ENCODE measurements around the gene PLCG1.
A peak's percentile ranks its signal among the peaks of the same experiment; 100 is the strongest.

The PLCG1 gene

DNA sequence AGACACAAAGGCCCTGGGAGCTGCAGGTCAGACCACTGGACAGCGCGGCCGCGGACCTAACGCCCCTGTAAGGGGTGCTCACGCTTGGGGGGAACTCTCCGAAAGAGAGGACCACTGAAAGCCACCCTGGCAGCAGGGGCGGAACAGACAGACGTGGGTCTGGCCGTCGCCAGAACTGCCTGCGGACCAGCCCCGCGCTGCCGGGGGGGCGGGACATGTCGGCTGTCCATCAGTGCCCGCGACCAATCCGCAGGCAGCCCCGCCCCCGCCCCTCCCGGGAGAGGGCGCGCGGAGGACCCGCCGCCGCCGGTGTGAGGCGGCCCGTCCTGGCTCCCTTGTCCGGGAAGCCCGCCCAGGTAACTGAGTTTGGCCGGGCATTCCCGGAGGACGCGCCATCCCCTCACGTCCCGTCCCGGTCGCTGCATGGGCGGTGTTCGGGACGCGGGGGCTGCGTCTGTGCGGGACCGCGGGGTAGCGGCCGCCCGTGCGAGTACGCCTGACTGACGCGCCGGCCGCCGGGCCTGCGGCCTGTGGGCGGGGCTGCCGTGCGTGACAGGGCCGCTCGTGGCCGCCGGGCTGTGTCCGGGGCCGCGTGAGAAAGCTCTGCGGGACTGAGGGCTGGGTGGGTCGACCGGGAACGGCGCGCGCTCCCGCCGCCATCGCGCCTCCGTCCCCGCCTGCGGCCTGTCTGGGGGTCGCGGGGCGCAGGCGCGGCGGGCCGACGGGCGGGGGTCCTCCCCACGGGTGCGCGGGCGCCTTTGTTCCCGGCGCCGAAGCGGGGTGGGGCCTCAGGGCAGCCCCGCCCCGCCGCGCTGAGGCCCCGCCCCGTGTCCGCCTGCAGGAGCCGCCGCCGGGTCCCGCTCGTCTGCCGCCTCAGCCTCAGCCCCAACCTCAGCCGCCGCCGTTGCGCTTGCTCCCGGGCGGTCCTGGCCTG is at the start of gene PLCG1:
Gene PLCG1, plus strand, starts transcription at position 864 of the 934 bp plus-strand sequence. CDS start 99 bp downstream, outside the sequence.
- Histone ChIP-seq H3K27me3 (ENCODE audit: control insufficient read depth in 1 of 2, insufficient read depth in 2 of 2, low read length in 2 of 2) (no peaks in the 10 kb centered on the region), H3K9ac (ENCODE audit: low read depth in 1 of 2, low read length in 2 of 2) (peak within 1 kb of the TSS; percentile 61 to 86), H3K36me3 (ENCODE audit: control insufficient read depth in 1 of 2, insufficient read depth in 2 of 2, low read length in 2 of 2) (no peaks in the 10 kb centered on the region), H3K4me1 (ENCODE audit: control insufficient read depth in 1 of 2, insufficient read depth in 2 of 2, low read length in 2 of 2) (peaks cover 41 to 48% of the 10 kb centered on the region in 2 donors), H3K4me3 (ENCODE audit: low read depth in 1 of 2, low read length in 2 of 2) (peak within 1 kb of the TSS; percentile 74 to 80), H3K9me3 (ENCODE audit: control insufficient read depth in 1 of 2, low read length in 2 of 2) (no peaks in the 10 kb centered on the region), H3K27ac (ENCODE audit: low read depth, low read length) (peak within 1 kb of the TSS; percentile 94)

DNA sequence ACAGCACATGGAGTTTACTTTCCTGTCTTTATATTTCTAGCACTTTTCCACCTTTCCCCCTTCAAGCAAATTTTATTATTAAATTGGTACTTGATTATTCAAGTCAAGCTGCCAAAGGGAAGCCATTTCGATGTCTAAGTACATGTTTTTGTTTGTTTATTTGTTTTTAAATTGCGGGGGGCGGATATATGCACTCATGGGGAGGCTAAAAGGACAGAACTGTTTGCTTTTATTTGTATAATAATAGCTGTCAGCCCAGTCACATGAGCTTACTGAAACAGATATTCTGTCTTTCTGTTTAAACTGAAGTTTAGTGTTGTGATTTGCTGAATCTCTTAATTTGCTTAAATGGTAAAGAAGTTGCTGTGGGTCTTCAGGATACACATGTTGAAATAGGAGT is 49.6 kb upstream of the PLCG1 start:
- Histone ChIP-seq H3K36me3 (ENCODE audit: control insufficient read depth in 1 of 2, insufficient read depth in 2 of 2, low read length in 2 of 2) (peaks cover 21 to 51% of the 10 kb centered on the region in 2 donors), H3K9me3 (ENCODE audit: control insufficient read depth in 1 of 2, low read length in 2 of 2) (no peaks in the 10 kb centered on the region)

DNA sequence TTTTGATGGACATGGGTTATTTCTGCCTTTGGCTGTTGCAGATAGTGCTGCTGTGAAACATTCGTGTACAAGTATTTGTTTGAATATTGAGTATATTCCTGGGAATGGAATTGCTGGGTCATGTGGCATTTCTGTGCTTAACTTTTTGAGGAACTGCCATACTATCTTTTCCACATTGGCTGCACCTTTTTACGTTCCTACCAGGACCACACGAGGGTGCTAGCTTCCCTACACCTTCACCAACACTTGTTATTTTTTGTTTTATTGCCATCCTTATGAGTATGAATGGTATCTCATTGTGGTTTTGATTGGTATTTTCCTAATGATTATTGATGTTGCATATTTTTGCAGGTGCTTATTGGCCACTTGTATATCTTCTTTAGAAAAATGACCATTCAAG is 47.8 kb upstream of the PLCG1 start:
- H3K36me3 ChIP-seq (ENCODE audit: control insufficient read depth in 1 of 2, insufficient read depth in 2 of 2, low read length in 2 of 2) = peaks cover 26 to 55% of the 10 kb centered on the region in 2 donors
- no peak overlapping the region for H3K27ac ChIP-seq (ENCODE audit: low read depth, low read length)
- peaks cover 0 to 4% of the 10 kb centered on the region in 2 donors for H3K4me1 ChIP-seq (ENCODE audit: control insufficient read depth in 1 of 2, insufficient read depth in 2 of 2, low read length in 2 of 2)
- no peaks in the 10 kb centered on the region for H3K27me3 ChIP-seq (ENCODE audit: control insufficient read depth in 1 of 2, insufficient read depth in 2 of 2, low read length in 2 of 2)
- H3K9me3 ChIP-seq (ENCODE audit: control insufficient read depth in 1 of 2, low read length in 2 of 2) = no peaks in the 10 kb centered on the region
- H3K9ac ChIP-seq (ENCODE audit: low read depth in 1 of 2, low read length in 2 of 2) = no peak overlapping the region
- H3K4me3 ChIP-seq (ENCODE audit: low read depth in 1 of 2, low read length in 2 of 2) = no peak overlapping the region

More for the DNA sequence above, 49.6 kb upstream of the PLCG1 start:
- Histone ChIP-seq H3K9ac (ENCODE audit: low read depth in 1 of 2, low read length in 2 of 2) (no peak overlapping the region), H3K4me1 (ENCODE audit: control insufficient read depth in 1 of 2, insufficient read depth in 2 of 2, low read length in 2 of 2) (peaks cover 0 to 4% of the 10 kb centered on the region in 2 donors), H3K27me3 (ENCODE audit: control insufficient read depth in 1 of 2, insufficient read depth in 2 of 2, low read length in 2 of 2) (no peaks in the 10 kb centered on the region), H3K4me3 (ENCODE audit: low read depth in 1 of 2, low read length in 2 of 2) (no peak overlapping the region), H3K27ac (ENCODE audit: low read depth, low read length) (no peak overlapping the region)

DNA sequence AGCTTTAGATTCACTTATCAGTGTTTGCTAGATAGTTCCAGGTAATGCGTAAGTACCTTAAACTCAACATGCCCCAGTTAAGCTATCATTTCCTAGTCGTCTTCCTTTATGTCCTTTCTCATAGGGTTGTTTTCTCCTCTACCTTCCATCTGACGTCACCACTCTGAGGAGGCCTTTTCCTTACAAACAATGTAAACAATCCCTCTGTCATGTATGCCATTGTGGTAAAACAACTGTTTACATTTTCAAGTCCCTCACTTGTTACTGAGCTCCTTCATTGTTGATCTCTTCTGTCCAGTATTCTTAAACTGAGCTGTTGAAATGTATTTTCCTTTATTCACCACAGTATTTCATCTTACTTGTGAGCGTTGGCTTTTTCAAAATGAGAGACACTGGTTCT is 45.4 kb upstream of the PLCG1 start:
- no peaks in the 10 kb centered on the region for H3K9me3 ChIP-seq (ENCODE audit: control insufficient read depth in 1 of 2, low read length in 2 of 2)
- no peak overlapping the region for H3K27ac ChIP-seq (ENCODE audit: low read depth, low read length)
- H3K27me3 ChIP-seq (ENCODE audit: control insufficient read depth in 1 of 2, insufficient read depth in 2 of 2, low read length in 2 of 2) = no peaks in the 10 kb centered on the region
- H3K36me3 ChIP-seq (ENCODE audit: control insufficient read depth in 1 of 2, insufficient read depth in 2 of 2, low read length in 2 of 2) = peaks cover 26 to 48% of the 10 kb centered on the region in 2 donors
- H3K4me1 ChIP-seq (ENCODE audit: control insufficient read depth in 1 of 2, insufficient read depth in 2 of 2, low read length in 2 of 2) = peaks cover 0 to 1% of the 10 kb centered on the region in 2 donors
- no peak overlapping the region for H3K4me3 ChIP-seq (ENCODE audit: low read depth in 1 of 2, low read length in 2 of 2)
- no peak overlapping the region for H3K9ac ChIP-seq (ENCODE audit: low read depth in 1 of 2, low read length in 2 of 2)

DNA sequence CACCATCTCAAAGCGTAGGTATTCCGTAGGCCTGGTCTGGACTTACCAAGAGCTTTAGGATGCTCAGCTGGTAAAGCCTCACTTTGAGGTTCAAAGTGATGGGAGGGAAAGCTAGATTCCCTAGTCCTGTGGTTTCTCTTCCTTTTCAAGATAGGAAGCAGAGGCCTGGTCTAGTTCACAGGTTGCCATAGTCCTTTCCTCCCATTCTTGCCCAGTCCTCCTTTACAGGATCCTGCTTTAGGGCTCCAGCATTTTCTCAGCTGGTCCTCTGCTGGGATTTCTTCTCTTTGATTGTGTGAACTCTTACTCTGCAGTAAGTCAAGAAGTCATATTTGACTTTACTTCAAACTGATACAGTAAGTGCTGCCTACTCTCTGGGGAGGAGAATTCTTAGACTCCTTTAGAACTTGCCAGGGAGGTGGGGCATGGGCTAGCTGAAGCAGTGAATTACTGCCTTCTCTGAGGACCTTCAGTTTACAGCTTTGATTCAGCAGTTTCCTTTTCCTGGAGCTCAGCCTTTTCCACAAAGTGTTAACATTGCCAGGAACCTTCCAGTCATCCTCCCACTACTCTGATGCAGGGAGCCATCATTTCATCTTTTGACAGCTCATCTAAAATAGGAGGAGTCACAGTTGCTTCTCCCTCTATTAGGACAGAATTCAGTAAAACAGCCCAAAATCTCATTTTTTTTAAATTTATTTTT is 42.8 kb upstream of the PLCG1 start:
- Histone ChIP-seq H3K27ac (ENCODE audit: low read depth, low read length) (no peak overlapping the region), H3K4me1 (ENCODE audit: control insufficient read depth in 1 of 2, insufficient read depth in 2 of 2, low read length in 2 of 2) (no peaks in the 10 kb centered on the region), H3K9ac (ENCODE audit: low read depth in 1 of 2, low read length in 2 of 2) (no peak overlapping the region), H3K9me3 (ENCODE audit: control insufficient read depth in 1 of 2, low read length in 2 of 2) (no peaks in the 10 kb centered on the region), H3K27me3 (ENCODE audit: control insufficient read depth in 1 of 2, insufficient read depth in 2 of 2, low read length in 2 of 2) (no peaks in the 10 kb centered on the region), H3K4me3 (ENCODE audit: low read depth in 1 of 2, low read length in 2 of 2) (no peak overlapping the region), H3K36me3 (ENCODE audit: control insufficient read depth in 1 of 2, insufficient read depth in 2 of 2, low read length in 2 of 2) (peaks cover 29 to 58% of the 10 kb centered on the region in 2 donors)

DNA sequence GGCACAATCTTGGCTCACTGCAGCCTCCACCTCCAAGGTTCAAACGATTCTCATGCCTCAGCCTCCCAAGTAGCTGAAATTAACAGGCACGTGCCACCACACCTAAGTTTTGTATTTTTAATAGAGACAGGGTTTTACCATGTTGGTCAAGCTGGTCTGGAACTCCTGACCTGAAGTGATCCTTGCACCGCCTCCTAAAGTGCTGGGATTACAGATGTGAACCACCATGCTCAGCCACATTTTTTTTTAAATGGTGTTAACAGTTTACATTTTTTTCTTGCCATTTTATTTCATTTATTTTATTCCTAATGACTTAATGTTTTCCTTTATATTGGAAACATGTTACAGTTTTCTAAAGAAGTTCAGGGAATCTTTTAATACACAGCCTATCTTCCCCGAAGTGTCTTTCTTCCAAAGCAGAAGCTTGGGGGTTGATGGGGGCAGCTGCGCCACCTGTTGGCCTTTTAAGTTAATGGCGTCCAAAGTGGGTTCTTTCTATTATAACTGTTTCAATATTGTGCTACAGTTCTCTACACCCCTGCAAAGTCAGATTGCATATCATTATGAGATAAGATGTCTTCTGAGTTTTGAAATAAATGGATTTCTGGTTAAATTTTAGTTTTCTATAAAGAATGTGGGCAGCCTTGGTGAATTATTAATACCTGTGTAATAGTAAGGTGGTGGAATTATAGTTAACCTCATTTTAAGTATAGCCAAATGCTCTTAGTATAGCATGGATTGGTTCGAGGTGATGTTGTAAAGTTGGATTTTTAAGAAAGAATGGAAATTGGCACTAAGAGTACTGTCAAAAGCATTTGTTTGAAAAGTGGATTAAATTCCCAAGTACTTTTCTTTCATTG is 42.0 kb upstream of the PLCG1 start:
- Histone ChIP-seq H3K9ac (ENCODE audit: low read depth in 1 of 2, low read length in 2 of 2) (no peak overlapping the region), H3K27ac (ENCODE audit: low read depth, low read length) (no peak overlapping the region), H3K4me3 (ENCODE audit: low read depth in 1 of 2, low read length in 2 of 2) (no peak overlapping the region), H3K4me1 (ENCODE audit: control insufficient read depth in 1 of 2, insufficient read depth in 2 of 2, low read length in 2 of 2) (no peaks in the 10 kb centered on the region), H3K27me3 (ENCODE audit: control insufficient read depth in 1 of 2, insufficient read depth in 2 of 2, low read length in 2 of 2) (no peaks in the 10 kb centered on the region), H3K36me3 (ENCODE audit: control insufficient read depth in 1 of 2, insufficient read depth in 2 of 2, low read length in 2 of 2) (peaks cover 35 to 65% of the 10 kb centered on the region in 2 donors), H3K9me3 (ENCODE audit: control insufficient read depth in 1 of 2, low read length in 2 of 2) (no peaks in the 10 kb centered on the region)

DNA sequence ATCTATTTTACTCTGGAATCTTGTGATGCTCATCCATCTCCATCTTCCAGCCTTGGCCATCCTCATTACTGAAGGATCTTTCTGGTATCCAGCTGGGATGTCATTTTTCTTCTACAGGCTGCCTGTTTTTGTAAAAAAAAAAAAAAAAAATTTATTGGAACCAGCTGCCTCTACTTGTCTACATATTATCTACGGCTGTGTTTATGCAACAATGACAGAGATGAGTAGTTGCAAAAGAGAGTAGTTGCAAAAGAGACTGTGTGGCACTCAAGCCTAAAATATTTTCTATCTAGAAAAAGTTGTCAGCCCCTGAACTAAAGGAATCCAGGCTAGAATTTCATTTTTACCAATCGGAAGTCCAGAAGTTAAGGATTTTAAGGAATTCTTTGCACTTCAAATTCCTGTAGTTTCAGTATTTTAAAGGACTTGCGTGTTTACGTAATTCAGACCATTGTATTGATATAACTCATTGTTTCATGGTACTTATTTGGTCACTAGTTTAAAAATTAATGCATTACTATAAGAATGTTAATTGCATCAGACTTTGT is 38.6 kb upstream of the PLCG1 start:
- Histone ChIP-seq H3K9me3 (ENCODE audit: control insufficient read depth in 1 of 2, low read length in 2 of 2) (no peaks in the 10 kb centered on the region), H3K27ac (ENCODE audit: low read depth, low read length) (no peak overlapping the region), H3K9ac (ENCODE audit: low read depth in 1 of 2, low read length in 2 of 2) (no peak overlapping the region), H3K4me3 (ENCODE audit: low read depth in 1 of 2, low read length in 2 of 2) (no peak overlapping the region), H3K4me1 (ENCODE audit: control insufficient read depth in 1 of 2, insufficient read depth in 2 of 2, low read length in 2 of 2) (no peaks in the 10 kb centered on the region), H3K27me3 (ENCODE audit: control insufficient read depth in 1 of 2, insufficient read depth in 2 of 2, low read length in 2 of 2) (no peaks in the 10 kb centered on the region), H3K36me3 (ENCODE audit: control insufficient read depth in 1 of 2, insufficient read depth in 2 of 2, low read length in 2 of 2) (peaks cover 39 to 78% of the 10 kb centered on the region in 2 donors)

DNA sequence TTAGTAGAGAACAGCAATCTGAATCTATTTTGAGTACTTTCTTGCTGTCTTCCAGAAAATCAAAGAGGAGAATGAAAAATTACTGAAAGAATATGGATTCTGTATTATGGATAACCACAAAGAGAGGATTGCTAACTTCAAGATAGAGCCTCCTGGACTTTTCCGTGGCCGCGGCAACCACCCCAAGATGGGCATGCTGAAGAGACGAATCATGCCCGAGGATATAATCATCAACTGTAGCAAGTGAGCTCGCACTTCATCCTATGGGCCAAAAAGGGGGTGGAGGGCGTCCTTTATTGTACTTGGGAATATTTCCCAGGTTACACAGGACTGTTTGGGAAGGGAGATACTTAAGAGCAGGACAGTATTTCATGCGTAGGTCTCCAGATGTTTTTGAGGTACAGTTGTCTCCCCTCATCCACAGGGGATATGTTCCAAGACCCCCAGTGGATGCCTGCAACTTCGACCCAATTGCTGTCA is 37.3 kb upstream of the PLCG1 start:
- no peak overlapping the region for H3K4me3 ChIP-seq (ENCODE audit: low read depth in 1 of 2, low read length in 2 of 2)
- no peaks in the 10 kb centered on the region for H3K27me3 ChIP-seq (ENCODE audit: control insufficient read depth in 1 of 2, insufficient read depth in 2 of 2, low read length in 2 of 2)
- no peaks in the 10 kb centered on the region for H3K4me1 ChIP-seq (ENCODE audit: control insufficient read depth in 1 of 2, insufficient read depth in 2 of 2, low read length in 2 of 2)
- H3K9me3 ChIP-seq (ENCODE audit: control insufficient read depth in 1 of 2, low read length in 2 of 2) = no peaks in the 10 kb centered on the region
- H3K36me3 ChIP-seq (ENCODE audit: control insufficient read depth in 1 of 2, insufficient read depth in 2 of 2, low read length in 2 of 2) = peaks cover 46 to 79% of the 10 kb centered on the region in 2 donors
- H3K27ac ChIP-seq (ENCODE audit: low read depth, low read length) = no peak overlapping the region
- no peak overlapping the region for H3K9ac ChIP-seq (ENCODE audit: low read depth in 1 of 2, low read length in 2 of 2)

DNA sequence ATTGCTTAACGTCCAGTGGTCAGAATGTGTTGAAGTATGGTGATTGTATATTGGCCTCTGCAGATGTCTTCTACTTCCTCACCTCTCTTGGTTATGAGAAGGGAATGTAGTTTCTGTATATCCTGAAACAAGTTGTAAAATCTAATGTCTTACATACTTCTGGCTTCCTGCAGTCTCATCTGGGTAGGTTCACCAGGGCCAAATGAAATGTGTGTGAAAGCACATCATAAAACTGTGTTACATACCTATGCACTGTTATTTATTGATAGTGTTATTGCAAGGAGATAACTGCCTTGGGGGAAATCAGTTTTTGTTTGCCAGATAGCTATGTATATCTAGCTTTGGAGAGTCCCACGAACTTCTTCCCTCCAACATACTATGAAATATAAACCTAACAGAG is 35.7 kb upstream of the PLCG1 start:
- Histone ChIP-seq H3K27me3 (ENCODE audit: control insufficient read depth in 1 of 2, insufficient read depth in 2 of 2, low read length in 2 of 2) (no peaks in the 10 kb centered on the region), H3K9me3 (ENCODE audit: control insufficient read depth in 1 of 2, low read length in 2 of 2) (no peaks in the 10 kb centered on the region), H3K27ac (ENCODE audit: low read depth, low read length) (no peak overlapping the region), H3K36me3 (ENCODE audit: control insufficient read depth in 1 of 2, insufficient read depth in 2 of 2, low read length in 2 of 2) (peaks cover 45 to 81% of the 10 kb centered on the region in 2 donors), H3K4me3 (ENCODE audit: low read depth in 1 of 2, low read length in 2 of 2) (no peak overlapping the region), H3K9ac (ENCODE audit: low read depth in 1 of 2, low read length in 2 of 2) (no peak overlapping the region), H3K4me1 (ENCODE audit: control insufficient read depth in 1 of 2, insufficient read depth in 2 of 2, low read length in 2 of 2) (no peaks in the 10 kb centered on the region)
